Kidney epithelial cell (primary cell): ENCODE data around the gene DUSP6. TPM values are rescaled to one million over a fixed set of nuclear protein-coding genes. Genes with fewer than 3 reads are reported as not detected.

ENCODE experiments used
- DNase-seq: peaks from one replicate; pipeline ENCODE4 v3.0.0-alpha.2; 2010; ENCODE audit warnings: low read depth
- H3K27me3 ChIP-seq: 2 replicates; pipeline ENCODE4 v1.6.0; 2011; ENCODE audit warnings: low read length; ENCODE audit not compliant: control insufficient read depth, insufficient read depth
- H3K36me3 ChIP-seq: 2 replicates; pipeline ENCODE4 v1.5.1; 2011; ENCODE audit warnings: low read length; ENCODE audit not compliant: control insufficient read depth, insufficient read depth
- H3K4me3 ChIP-seq: 2 replicates; pipeline ENCODE4 v1.5.1; 2011; ENCODE audit warnings: low read depth, mild to moderate bottlenecking, control low read depth, low read length
- total RNA-seq: library from RNA; depleted of rRNA; stranded (reverse); fragments of >200 nt; gene quantifications from 2 replicates; pipeline ENCODE4 v1.2.3, GENCODE V29; 2015
- TF ChIP-seq, protein P1 (sequence below): IDR thresholded peaks from 2 replicates; pipeline ENCODE4 v1.5.1; 2011; ENCODE audit warnings: mild to moderate bottlenecking, moderate library complexity, low read length, control low read depth, inconsistent platforms; ENCODE audit not compliant: insufficient read depth, poor library complexity, severe bottlenecking

Gene DUSP6
- total RNA-seq, 1 donor from 2014 or later = 43.1 TPM

DNA sequence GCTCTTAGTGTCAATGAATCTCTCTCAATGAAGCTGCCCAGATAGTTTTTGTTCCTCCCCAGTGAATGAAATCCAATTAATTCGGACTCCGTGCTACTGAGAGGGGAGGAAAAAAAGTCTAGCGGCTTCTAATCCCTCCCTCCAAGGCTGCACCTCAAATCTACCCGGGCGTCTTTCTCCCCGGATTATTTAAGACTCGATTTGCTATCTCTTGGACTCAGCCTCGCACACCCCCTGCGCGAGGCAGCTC is 134 bp downstream of the DUSP6 start:
- DNase-seq = no peak
- H3K4me3 ChIP-seq = peak overlapping the region; percentile 99
- H3K36me3 ChIP-seq = peaks cover 3% of the 10 kb centered on the region
- H3K27me3 ChIP-seq = no peaks in the 10 kb centered on the region
- TF ChIP-seq, protein P1, sequence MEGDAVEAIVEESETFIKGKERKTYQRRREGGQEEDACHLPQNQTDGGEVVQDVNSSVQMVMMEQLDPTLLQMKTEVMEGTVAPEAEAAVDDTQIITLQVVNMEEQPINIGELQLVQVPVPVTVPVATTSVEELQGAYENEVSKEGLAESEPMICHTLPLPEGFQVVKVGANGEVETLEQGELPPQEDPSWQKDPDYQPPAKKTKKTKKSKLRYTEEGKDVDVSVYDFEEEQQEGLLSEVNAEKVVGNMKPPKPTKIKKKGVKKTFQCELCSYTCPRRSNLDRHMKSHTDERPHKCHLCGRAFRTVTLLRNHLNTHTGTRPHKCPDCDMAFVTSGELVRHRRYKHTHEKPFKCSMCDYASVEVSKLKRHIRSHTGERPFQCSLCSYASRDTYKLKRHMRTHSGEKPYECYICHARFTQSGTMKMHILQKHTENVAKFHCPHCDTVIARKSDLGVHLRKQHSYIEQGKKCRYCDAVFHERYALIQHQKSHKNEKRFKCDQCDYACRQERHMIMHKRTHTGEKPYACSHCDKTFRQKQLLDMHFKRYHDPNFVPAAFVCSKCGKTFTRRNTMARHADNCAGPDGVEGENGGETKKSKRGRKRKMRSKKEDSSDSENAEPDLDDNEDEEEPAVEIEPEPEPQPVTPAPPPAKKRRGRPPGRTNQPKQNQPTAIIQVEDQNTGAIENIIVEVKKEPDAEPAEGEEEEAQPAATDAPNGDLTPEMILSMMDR = no peak

DNA sequence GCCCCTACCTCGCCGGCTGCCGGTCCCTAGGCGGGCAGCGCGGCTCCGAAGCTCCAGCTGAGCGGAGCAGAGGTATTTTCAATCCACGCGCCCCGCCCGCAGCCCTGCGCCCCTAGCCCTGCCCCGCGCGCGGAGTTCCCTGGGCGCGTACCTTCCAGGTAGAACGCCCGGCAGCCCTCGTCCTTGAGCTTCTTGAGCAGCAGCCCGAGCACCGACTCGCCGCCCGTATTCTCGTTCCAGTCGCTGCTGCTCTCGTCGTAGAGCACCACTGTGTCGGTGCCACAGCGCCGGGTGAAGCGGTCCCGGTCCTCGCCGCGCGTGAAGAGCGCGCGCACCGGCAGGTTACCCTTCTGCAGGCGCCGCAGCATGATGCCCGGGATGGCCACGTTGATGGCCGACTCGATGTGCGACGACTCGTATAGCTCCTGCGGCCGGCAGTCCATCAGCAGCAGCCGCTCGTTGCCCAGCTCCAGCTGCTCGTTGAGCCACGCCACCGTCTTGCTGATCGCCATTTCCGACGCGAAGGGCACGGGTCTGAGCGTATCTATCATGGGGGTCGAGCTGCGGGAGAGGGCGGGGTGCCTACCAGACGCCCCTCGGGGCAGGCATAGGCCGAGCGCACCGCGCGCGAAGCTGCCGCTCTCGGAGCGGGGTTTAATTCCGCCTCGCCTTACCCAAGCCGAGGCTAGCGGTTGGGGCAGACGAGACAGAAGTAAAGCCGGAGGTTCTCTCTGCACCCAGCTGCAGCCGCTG is 636 bp downstream of the DUSP6 start:
- no peak for DNase-seq
- TF ChIP-seq, protein P1 = no peak
- no peaks in the 10 kb centered on the region for H3K27me3 ChIP-seq
- H3K4me3 ChIP-seq = peak overlapping the region; percentile 99
- peaks cover 3% of the 10 kb centered on the region for H3K36me3 ChIP-seq

DNA sequence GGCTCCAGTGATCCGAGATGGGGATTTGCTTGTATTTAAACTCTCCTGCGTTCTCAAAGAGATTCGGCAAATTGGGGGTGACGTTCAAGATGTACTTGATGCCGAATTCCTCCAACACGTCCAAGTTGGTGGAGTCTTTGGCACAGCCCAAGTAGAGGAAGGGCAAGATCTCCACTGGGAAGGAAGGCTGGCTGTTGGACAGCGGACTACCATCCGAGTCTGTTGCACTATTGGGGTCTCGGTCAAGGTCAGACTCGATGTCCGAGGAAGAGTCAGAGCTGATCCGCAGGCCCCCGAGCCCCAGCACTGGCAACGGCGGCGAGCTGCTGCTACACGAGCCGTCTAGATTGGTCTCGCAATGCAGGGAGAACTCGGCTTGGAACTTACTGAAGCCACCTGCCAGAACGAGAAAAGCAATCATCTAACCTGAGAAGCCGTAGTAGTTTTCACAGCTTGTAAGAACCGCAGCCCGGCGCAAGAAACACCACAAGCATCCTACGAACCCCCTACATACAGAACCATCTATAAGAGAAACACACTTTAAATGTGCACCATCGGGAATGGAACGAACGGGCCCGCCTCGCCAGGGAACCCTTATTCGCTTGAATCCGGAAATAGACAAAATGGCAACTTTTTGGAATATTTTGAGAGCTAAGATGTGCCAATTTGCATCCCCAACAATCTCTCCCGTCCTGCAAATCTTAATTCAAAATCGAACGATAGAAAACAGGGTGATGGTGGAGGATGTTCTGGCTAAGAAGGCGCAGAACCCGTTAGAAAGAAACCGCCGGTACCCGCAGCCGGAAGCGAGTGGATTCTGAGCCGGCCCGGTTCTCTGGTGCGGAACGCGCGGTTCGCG is 1.4 kb downstream of the DUSP6 start:
- DNase-seq = no peak
- H3K27me3 ChIP-seq = no peaks in the 10 kb centered on the region
- TF ChIP-seq, protein P1 = no peak

DNA sequence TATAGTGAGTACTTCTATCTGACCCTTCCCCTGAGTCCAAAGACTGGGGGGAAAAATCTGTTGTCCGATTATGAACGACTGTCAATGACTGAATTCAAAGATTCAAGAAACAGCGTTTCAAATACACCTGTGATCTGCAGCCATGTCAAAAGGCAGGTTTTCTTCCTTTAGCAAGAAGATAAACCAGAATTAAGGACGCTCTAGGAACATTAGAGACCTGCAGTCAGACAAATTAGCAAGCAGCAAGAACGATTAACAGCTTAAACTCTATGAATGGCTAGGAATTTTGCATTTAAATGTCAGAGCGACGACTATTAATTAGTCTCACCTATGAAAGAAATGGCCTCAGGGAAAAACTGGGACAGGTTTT is 2.1 kb downstream of the DUSP6 start:
- TF ChIP-seq, protein P1 = no peak

More for the DNA sequence above, 1.4 kb downstream of the DUSP6 start:
- peaks cover 3% of the 10 kb centered on the region for H3K36me3 ChIP-seq
- peak overlapping the region; percentile 99 for H3K4me3 ChIP-seq

DNA sequence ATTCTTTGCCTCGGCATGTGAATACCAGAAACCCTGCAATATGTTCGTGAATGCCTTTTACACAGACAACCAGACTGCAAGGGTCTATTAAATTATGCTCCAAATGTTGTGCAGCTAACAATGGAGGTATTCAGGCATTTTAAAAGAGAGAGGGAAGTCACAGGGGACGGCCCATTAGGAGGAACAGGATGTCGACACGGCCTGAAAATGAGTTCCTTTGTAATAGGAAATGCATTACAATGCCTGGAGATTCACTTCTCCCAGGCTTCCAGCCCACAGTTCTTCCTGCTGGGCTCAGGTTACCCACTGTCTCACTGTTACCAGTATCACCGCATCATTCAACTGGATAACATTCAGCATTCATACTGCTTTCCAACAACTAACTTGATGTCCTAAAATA is 2.5 kb downstream of the DUSP6 start:
- Histone ChIP-seq H3K4me3 (peak overlapping the region; percentile 99), H3K27me3 (no peaks in the 10 kb centered on the region), H3K36me3 (peaks cover 3% of the 10 kb centered on the region)
- DNase-seq = no peak
- TF ChIP-seq, protein P1 = no peak

More for the DNA sequence above, 2.1 kb downstream of the DUSP6 start:
- H3K36me3 ChIP-seq = peaks cover 3% of the 10 kb centered on the region
- DNase-seq = no peak
- H3K27me3 ChIP-seq = no peaks in the 10 kb centered on the region
- H3K4me3 ChIP-seq = peak overlapping the region; percentile 99
